ENCODE measurements around the gene FAM200C.

FAM200C gene

DNA sequence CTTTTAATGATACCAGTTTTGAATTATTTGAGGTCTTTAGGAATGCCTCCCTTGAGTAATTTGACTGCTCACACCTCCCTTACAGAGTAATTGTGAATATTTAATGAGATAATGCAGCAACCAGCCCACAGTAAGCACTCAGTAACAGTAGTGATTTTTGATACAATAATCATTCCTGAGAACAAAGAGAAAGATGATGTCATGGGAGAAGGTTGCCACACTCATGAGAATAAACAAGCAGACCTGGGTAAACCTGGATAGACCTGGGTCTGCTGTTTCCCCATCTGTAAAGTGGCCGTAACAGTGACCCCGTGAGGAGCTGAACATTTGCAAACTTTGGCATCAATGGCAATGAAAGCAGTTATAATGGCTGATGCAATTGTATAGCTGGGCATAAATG lies 33.6 kb downstream of the FAM200C start:
- no peak for DNase-seq

DNA sequence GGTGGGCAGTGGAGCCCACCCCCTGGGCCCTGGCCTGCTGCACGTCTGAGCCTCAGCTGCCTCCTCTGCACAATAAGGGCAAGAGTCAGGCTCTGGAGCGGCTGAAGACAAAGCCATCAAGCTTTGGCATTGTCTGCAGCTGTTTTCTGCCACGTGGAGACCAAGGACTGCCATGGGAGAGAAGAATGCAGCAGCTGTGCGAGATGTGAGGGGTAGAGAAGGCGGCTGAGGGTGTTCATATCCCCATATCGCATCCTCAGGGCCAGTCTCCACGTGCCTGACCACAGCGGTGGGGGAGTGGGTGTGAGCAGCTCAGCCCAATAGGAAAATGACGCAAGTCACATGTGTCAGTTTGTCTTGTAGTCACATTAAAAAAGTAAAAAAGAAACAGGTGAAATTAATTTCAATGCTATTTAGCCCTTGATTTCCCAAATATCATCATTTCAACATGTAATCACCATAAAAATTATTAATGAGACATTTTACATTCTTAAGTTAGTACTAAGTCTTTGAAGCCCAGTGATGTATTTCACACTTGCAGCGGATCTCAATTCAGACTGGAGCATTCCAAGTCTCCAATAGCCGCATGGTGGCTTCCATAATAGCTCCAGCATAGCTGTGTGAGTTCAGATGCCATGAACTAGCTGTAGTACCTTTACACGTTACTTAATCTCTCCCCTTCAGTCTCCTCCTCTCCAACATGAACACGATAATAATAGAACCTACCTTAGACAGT lies 36.0 kb downstream of the FAM200C start:
- no peak for DNase-seq

DNA sequence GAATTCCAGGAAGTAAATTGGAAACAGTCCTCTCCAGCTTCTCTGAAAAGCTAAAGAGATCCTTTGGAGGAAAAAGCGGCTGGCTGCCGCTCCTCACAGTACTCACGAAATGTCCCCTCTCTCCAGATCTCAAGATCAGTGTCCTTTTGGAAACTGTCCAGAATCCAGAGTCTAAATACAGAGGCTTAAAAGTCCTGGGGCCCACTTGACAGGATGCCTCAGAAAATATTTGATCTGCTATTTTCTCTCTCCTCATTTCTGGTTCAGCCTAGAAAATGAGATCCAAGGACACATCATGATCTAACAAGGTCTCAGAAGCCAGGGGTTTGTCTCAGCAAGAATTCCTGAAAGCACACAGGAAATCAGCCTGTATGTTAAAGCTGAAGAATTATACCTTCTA lies 36.6 kb downstream of the FAM200C start:
- no peak for DNase-seq

DNA sequence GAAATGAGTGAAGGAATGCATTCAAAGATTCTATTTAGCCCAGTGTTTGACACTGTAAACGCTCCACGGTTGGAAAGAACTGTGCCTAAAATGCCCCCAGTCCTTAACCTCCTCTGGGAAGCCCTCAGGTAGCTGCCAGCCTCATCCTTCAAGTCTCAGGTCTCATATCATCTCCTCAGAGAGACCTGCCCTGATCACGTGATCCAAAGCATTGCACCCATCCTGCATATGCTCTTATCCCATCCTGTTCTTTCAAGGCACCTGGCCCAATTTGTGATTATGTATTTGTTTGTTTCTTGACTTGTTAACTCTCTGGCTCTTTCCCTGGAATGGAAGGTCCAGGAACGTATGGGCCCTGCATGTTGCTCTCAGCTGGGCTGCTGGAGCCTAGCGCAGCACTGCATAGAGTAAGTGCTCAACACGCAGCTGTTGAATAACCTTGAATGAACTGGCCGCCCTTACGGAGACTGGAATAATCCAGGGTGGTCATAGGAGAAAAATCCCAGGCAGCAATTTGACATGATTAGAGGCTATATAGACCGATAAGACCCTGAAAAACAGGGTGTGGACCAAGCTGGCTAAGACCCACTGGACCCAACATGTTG lies 38.1 kb downstream of the FAM200C start:
- no peak for DNase-seq

DNA sequence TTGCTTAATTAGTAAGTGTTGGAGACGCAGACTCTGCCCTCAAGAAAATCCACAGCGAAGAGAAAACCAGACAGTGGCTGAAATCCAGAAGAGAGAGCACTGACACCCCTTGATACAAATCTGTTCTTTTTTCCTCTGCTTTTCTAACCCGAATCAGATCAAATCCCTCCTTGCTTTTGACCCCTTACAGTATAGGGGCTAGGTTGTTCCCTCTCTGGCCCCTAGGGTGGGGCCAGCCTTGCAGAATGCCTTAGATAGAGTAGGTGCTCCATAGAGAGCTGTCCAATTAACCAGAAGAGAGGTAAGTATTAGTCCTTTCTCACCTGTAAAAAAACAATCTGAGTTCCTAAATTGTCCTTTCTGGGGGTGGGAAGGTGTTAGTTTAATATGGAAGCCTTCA lies 39.5 kb downstream of the FAM200C start:
- DNase-seq: no peak

DNA sequence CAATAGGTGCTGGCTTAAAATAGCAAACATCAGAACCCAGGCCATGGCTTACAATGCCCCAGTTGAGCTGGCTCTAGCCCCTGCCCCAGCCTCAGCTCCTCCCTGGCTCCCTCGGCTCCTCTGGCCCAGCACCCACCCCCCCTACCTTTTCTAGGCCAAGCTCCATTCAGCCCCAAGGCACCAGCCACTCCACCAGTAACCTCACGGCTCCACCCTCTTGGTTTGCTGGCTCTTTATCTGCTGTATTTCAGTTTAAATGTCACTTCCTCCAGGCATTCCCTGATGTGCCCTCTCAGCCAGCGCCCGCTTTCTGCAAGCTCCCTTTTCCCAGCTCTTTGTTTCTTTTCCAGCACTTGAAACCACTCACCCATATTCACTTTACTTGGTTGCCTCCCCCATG lies 40.0 kb downstream of the FAM200C start:
- DNase-seq: no peak

DNA sequence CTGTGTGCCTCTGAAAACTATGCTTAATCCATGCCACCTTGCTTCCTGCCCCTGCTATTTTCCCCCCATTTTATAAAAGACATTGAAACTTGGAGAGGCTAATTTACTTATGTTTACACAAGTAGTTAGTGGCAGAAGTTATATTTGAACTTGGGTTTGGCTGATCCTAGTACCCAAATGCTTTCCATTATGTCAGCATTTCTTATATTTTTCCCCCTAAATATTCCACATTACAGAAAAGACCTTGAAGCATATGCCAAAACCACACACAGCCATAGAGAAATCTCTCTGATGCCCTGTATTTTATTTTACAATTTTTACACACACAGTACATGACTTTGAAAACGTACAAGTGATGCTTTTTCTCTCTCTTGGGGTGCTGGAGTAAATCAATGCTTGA lies 40.6 kb downstream of the FAM200C start:
- no peak for DNase-seq

DNA sequence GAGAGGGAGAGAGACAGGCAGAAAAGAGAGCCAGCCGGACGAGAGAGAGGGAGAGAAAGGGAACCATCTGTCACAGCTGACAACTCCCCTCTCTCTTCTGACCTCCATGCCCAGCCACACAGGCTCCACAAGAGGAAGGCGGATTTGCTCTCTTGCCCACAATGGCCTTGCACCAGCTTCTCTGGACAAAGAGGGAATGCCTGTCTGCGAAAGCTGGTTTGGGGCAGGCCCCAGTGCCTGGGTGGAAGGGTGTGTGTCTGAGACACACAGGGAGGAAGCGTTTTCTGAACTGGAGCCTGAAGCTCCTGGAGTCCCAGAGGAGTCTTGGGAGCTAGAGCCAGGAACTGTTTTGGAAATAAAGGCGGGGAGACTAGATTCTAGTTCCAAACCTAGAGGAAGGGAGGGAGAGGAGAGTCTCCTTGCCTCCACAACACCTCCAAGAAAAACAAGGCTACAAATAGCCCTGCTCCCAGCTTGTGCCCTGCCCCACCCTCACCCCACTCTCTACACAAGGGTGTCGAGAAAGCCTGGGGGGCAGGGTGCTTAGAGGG lies 41.9 kb downstream of the FAM200C start:
- no peak for DNase-seq

DNA sequence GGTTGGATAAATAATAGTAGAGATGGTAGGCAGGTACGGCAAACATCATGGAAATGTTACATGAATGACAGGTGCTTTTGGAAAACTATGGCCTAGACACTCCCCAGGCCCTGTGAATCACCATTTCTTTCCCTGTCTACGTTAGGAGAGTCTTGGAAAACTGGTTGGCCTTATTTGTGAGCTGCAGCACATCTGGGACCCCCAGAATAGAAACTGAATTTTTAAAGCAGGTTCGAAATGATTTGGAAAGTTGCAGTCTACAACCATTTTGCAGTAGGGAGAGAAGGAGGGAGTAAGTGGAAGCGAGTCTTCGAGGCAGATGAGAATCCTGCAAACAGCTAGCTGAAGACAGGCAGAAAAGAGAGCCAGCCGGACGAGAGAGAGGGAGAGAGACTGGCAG lies 42.5 kb downstream of the FAM200C start:
- DNase-seq: no peak

DNA sequence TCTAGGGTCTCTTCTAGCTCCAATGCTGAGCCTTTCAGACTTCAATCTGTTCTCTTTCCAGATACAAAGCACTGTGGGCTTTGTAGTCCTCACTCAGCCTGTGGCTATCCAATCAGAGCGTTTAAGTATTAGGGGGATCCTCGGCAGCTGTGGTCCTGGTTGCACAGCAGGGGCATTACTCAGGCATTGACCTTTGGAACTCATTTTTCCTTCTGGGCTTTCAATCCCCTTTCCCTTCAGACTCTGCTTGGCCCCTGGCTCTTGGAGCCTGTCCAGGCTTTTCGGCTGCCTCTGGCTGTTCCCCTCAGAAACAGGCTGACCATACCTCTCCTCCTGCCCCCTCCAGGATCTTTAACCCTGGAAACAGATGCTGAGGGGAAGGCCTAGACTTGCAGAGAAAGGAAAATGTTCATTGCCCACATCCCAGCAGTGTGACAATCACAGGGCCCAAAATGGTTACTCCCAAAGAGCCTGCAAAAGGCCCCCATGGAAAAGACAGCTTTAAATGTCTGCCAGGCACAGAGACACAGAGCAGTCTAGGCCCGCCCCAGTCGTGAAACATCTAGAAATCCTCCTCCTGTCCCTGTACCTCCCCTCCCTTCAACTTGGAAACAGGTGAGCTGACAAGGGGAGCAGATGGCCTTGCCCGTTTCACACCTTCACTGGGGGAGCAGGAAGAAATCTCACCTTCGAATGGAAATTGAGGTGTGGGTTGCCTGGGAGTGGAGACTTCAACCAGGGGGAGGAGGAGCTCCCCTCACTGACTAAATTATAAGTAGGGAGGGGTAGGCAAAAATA lies 43.1 kb downstream of the FAM200C start:
- no peak for DNase-seq

DNA sequence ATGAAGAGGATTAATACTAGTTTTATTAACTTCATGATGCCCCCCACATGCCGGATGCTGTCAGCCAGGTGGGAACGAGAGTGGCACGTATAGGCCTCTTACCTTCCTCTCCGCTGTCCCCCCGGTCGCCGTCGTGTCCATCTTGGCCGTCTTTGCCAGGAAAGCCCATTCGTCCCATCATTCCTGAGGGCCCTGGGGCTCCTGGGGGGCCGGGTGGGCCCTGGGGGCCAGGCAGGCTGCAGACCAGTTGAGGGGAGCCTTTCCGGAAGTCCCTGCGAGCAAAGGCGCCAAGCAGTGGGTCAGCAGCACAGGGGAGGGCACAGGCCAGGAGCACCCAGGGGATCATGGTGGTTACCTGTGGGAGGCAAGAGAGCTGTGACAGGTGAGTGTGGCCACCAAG lies 45.2 kb downstream of the FAM200C start:
- no peak for DNase-seq

DNA sequence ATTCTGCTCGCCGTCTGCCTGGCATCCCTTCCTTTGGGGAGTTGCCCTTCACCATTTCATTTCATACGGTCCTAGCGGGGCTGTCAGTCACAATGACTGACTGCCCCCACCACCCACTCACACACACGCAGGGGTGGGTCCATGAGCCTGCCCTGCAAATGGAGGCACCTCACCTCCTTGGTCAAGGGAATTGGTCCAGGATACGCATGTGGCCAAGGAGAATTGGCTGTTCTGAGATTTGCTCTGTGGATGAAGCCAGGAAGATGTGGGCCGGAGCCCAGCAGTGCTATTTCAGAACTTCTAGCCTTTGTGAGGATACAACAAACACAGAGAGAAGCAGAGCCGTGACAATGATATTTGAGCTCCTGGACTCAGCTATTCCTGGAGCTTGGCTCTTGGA lies 46.5 kb downstream of the FAM200C start:
- DNase-seq: no peak

DNA sequence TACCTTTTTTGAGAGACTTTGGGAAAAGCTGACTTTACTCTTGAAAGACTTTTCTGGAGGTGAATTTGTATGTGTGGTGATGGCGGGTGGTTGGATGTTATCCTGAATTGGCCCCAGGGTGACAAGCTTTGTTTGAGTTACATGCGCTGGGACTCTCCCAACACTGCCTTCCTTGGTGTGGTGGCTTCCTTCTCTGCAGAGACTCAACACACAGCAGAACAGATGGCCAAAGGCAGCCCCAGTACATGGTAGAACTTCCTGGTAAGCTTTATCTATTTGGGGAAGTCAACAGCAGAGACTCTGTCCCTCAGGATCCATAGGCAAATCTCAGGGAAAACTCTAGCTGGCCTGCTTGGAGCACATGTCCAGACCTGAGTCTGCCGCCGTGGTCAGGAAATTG lies 47.5 kb downstream of the FAM200C start:
- DNase-seq: no peak

DNA sequence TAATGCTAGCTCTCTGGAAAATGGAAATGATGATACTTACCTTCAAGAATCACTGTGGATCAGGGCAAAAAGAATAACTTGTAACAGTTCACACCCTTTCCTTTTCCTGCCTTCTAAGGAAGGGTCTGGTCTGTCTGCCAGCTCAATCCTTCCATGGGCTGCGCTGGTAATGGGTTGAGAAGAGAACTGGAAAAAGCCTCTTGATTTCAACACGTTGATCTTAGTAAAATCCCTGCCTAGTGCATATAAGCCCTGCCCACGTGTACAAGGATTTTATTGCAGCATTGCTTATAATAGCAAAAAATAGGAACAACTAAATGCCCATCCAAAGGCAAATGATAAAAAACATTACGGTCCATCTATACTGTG lies 49.9 kb downstream of the FAM200C start:
- no peak for DNase-seq

DNA sequence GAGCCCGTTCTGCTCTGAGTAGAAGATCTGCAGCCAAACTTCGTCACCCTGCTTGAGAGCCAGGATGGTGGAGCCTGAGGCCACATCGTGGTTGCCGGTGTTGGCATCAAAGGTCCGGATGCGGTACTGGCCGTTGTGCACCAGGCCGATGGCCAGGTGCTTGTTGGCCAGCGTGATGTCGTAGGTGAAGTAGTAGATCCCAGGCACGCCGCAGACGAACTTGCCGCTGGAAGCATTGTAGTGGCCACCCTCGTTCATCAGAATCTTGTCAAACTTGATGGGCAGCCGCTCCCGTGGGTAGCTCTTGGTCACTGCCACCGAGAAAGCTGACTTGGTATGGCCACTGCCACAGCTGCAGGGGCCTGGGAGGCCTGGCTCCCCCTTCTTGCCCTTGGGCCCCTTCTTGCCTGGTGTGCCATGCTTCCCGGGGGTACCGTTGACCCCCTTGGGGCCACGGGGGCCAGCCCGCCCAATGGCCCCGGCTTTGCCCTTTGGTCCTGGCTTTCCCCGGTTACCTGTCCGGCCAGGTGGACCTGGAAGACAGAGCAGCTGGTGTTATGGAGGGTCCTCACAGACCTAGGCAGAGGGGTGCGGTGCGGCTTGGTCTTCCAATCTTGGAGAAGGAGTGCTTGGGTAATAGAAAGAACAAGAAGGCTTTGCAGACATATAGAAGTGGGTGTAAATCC lies 50.5 kb downstream of the FAM200C start:
- DNase-seq: no peak

DNA sequence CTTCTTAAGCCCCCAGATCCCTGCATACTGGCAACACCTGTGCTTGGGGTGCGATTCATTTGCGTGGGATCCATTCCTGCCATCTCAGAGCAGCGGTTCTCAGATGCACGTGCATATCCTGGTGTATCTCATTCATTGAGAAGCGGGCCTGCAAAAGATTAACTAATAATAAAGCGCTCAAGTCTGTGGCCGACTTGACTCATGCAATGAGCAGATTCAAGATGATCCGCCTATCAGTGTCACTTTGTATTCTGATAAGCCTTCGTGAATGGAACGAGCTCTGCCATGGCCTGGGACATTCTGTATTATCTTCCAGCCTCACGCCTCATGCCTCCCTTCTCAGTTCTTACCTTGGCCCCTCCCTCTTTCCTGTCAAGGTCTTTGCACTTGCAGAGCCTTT lies 51.8 kb downstream of the FAM200C start:
- DNase-seq: no peak

DNA sequence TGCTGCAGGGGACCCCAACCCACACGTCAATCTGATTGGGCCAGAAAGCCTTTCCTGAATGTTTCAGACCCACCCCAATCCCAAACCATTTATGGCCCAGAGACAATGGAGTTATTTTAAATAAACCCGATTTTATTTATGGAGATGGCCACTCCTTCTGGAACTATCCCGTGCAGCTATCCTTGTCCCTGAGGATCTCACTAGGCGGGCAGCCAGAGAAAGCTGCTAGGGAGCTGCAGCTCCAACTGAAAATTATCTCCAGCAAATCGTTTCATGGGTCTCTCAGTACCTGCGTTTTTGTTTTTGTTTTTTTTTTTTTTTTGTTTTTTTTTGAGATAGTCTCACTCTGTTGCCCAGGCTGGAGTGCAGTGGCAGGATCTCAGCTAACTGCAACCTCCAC lies 52.4 kb downstream of the FAM200C start:
- no peak for DNase-seq
